Activated CD8-positive, alpha-beta memory T cell treated with anti-CD3 and anti-CD28 coated beads, Interleukin-2, amount 10 ng/mL, durations not matched to agents 7 days and 5 days (primary cell): ENCODE results near the gene TNFRSF4. TPM values are rescaled to one million over a fixed set of nuclear protein-coding genes. Genes with fewer than 3 reads are reported as not detected.

Source experiments
- ATAC-seq: fragments of 150-1000 bp; cut with Tn5 transposase; one replicate; pipeline ENCODE4 v1.10.0; 2021; ENCODE audit warnings: moderate library complexity
- CTCF ChIA-PET: fragments of 350-600 bp; sonication (Branson Sonifier 250); formaldehyde crosslinking; loops from one replicate; lab custom pipeline; 2021; ENCODE audit warnings: antibody characterized with exemption; lab: Charles Lee
- DNase-seq: peaks from one replicate; pipeline ENCODE4 v3.0.0-alpha.2; 2020
- H3K27ac Mint-ChIP-seq: one replicate; pipeline ENCODE4 v1.8.0; 2021; ENCODE audit warnings: mild to moderate bottlenecking, mixed read lengths
- H3K27me3 Mint-ChIP-seq: one replicate; pipeline ENCODE4 v1.8.0; 2021; ENCODE audit warnings: mixed read lengths
- H3K36me3 Mint-ChIP-seq: one replicate; pipeline ENCODE4 v1.8.0; 2021; ENCODE audit warnings: mild to moderate bottlenecking, mixed read lengths
- H3K4me1 Mint-ChIP-seq: one replicate; pipeline ENCODE4 v1.8.0; 2021; ENCODE audit warnings: mixed read lengths
- H3K4me3 Mint-ChIP-seq: one replicate; pipeline ENCODE4 v1.8.0; 2021; ENCODE audit warnings: mild to moderate bottlenecking, moderate library complexity, mixed read lengths
- H3K9me3 Mint-ChIP-seq: one replicate; pipeline ENCODE4 v1.8.0; 2022; ENCODE audit warnings: low read depth, mixed read lengths
- total RNA-seq, 2 experiments: library from RNA; stranded (reverse); gene quantifications; one replicate each; pipeline ENCODE4 v1.2.3, GENCODE V29; 2021

The TNFRSF4 gene
- total RNA-seq, 2 experiments from 2014 or later, result 8.1 to 72.4 TPM

DNA sequence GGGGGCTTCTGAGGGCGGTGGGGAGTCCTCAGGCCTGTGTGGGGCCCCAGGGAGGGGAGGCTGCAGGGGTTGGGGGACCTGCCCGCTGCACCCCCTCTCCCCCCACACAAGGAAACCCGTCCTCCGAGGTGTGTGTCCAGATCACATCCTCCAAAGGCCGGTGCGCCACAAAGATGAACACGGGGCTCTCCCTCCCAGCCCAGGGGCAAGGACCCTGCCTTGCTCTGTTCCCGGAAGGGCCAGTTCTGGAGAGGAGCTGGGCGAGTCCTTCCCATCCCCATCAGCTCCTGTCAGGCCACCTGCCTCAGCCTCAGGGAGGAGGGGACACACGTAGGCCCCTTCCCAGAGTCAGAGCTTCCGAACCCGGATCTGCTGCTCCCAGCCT, 42.8 kb downstream of the TNFRSF4 start:
- H3K4me3 Mint-ChIP-seq, result no peak overlapping the region
- H3K4me1 Mint-ChIP-seq, result peaks cover 24% of the 10 kb centered on the region
- no peak overlapping the region for H3K27ac Mint-ChIP-seq

DNA sequence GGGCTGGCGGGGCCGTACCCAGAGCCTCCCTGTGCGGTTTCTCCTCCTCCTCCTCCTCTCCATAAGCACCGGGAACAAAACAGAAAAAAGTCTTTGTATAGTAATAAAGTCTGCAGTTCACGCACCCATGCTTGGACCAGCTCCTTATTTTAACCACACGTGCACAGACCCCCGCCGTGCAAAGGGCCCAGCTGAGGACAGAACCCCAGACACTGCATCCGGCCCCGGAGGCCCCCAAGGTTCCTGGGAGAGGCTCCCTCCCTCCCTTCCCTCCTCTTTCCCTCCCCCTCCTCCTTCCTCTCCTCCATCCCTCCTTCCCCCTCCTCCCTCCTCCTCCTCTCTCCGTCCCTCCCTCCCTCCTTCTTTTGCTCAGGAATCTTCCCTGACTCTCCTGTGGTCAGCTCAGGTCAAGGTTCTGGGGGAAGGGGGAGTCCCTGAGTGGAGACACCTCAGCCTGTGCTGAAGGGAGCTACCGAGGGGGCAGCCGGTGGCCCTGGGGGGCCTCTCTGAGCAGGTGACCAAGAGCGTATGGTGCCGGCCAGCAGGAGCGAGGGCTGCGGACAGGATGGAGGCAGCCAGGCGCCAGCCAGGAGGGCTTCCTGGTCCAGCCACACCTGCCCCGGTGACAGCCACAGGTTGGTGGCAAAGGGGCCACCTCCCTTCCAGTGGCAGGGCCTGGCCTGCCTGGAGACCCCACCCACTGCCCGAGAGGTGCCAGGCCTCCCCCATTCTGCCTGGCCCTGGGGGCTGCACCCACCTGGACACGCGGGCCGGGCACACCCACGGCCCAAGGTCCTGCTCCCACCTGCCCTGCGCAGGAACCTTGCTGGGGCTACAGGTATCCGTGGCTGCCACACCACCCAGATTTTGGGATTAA, 43.5 kb downstream of the TNFRSF4 start:
- CTCF ChIA-PET, result interaction anchor here (1.2 kb wide), 1 partner anchor 48 kb away, joined by 5 read pairs; no protein-coding TSS in a partner anchor
- no peak overlapping the region for H3K4me3 Mint-ChIP-seq
- H3K36me3 Mint-ChIP-seq, result no peaks in the 10 kb centered on the region
- no peaks in the 10 kb centered on the region for H3K9me3 Mint-ChIP-seq
- ATAC-seq (no peak), DNase-seq (no peak)
- H3K27me3 Mint-ChIP-seq, result peaks cover 22% of the 10 kb centered on the region
- no peak overlapping the region for H3K27ac Mint-ChIP-seq
- H3K4me1 Mint-ChIP-seq, result peaks cover 24% of the 10 kb centered on the region

More for the DNA sequence above, 42.8 kb downstream of the TNFRSF4 start:
- H3K36me3 Mint-ChIP-seq, result no peaks in the 10 kb centered on the region
- ATAC-seq (no peak), DNase-seq (no peak)
- H3K27me3 Mint-ChIP-seq, result peaks cover 24% of the 10 kb centered on the region
- H3K9me3 Mint-ChIP-seq, result no peaks in the 10 kb centered on the region
- CTCF ChIA-PET, result no interaction called here

DNA sequence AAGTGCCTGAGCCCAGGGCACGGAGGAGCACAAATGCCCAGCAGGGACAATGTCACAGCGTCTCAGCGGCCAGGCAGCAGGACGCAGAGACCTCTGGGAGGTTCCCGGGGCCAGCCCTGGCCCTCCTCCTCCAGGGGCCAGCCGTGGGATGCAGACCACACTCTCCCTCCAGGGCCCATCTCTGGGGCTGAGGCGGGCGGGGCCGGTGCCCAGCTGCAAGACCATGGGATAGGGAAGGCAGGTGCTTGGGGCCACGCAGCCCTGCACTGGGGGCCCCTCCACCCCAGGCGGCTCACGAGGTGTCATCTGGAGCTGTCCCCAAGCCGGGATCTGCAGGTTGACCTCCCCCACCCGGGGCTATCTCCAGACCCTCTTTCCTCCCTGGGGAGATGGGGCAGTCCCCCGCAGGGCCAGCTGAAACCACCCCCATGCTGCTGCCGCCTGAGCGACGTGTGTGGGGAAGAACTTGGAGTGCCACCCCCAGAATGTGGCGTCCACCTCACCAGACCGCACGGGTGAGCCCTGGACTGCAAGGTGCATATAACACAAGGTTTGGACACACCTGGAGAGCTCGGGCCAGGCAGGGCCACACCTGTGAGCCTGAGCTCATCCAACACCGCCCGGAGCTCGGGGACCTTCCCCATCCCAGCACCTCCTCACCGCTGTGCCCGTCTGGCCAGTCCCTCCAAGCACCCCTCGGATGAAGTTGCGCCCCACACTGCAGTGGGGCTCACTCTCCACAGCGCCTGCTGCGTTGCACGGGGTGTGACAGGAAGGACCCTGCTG, 44.3 kb downstream of the TNFRSF4 start:
- Mint-ChIP-seq H3K4me1 (peaks cover 24% of the 10 kb centered on the region), H3K36me3 (no peaks in the 10 kb centered on the region), H3K27ac (no peak overlapping the region), H3K9me3 (no peaks in the 10 kb centered on the region), H3K4me3 (no peak overlapping the region), H3K27me3 (peaks cover 20% of the 10 kb centered on the region)
- DNase-seq (no peak), ATAC-seq (no peak)
- CTCF ChIA-PET, result interaction anchor here (1.1 to 1.2 kb wide), 3 partner anchors 11 to 47 kb away, joined by 4 to 5 read pairs (median 4); no protein-coding TSS in a partner anchor

DNA sequence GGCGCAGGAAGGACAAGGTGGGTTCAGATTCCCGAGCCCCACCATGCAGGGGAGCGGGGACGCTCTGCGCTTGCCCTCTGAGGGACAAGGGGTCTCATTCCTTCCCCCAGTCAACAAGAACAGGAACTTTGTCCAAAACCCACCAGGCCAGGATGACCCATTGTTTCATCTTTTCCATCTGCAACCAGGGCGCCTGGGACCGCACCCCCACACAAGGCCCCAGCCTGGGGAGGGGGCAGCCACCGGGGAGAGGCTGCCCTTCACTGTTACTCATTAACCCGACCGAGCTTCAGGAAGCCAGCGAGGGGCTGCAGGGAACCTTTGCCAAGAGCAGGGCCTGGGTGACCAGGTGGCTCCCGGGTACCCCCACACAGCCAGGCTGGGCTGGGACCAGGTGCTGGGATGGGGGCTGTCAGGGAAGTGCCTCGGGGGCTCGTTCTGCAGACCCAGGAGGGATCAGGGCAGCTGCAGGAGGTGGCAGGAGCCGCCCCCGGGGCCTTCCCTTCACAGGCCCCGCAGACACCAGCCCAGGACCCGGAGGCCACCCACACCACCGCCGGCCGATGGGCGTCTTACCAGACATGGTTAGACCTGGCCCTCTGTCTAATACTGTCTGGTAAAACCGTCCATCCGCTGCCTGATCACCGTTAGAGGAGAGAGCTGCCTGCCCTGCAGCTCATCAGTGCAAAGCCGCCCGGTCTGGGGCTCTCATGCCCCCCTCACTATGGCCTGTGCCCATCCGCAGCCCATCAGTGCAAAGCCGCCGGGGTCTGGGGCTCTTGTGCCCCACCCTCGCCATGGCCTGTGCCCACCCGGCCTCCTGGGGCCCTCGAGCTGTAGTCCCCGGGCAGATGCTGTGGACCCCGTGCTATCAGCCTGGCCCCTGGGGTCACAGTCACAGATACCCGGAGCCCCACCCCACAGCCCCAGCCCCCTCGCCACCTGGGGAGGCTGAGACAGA, 45.2 kb downstream of the TNFRSF4 start:
- H3K27me3 Mint-ChIP-seq, result peaks cover 20% of the 10 kb centered on the region
- H3K9me3 Mint-ChIP-seq, result no peaks in the 10 kb centered on the region
- H3K4me1 Mint-ChIP-seq, result peaks cover 20% of the 10 kb centered on the region
- no peak overlapping the region for H3K27ac Mint-ChIP-seq
- no peak for DNase-seq
- no peak overlapping the region for H3K4me3 Mint-ChIP-seq
- ATAC-seq, result no peak
- no peaks in the 10 kb centered on the region for H3K36me3 Mint-ChIP-seq
- CTCF ChIA-PET, result interaction anchor here (1.1 to 1.2 kb wide), 3 partner anchors 10 to 46 kb away, joined by 4 to 5 read pairs (median 4); no protein-coding TSS in a partner anchor

DNA sequence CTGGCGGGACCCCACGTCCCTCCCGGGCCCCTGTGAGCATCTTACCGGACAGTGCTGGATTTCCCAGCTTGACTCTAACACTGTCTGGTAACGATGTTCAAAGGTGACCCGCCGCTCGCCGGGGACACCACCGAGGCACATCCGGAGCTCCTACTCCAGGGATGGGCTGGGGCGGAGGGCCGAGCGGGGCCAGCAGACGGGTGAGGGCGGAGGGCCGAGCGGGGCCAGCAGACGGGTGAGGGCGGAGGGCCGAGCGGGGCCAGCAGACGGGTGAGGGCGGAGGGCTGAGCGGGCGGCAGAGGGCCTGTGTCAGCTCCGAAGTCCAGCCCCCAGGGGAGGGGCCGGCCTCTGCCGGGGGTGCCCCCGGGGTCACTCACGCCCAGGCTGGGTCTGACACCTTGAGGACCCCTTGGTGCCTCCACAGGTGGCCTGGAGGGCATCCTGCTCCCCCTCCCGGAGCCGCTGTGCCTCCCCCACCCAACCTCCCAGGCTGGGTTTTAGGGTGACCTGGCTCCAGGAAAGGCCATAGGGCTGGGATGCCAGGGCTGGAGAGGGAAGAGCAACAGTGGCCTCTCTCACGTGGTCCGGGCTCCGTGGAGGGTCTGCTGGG, 46.0 kb downstream of the TNFRSF4 start:
- no peaks in the 10 kb centered on the region for H3K36me3 Mint-ChIP-seq
- H3K27me3 Mint-ChIP-seq, result peaks cover 20% of the 10 kb centered on the region
- no peak overlapping the region for H3K27ac Mint-ChIP-seq
- H3K4me1 Mint-ChIP-seq, result peaks cover 15% of the 10 kb centered on the region
- ATAC-seq (no peak), DNase-seq (no peak)
- CTCF ChIA-PET, result no interaction called here
- no peaks in the 10 kb centered on the region for H3K9me3 Mint-ChIP-seq
- no peak overlapping the region for H3K4me3 Mint-ChIP-seq

DNA sequence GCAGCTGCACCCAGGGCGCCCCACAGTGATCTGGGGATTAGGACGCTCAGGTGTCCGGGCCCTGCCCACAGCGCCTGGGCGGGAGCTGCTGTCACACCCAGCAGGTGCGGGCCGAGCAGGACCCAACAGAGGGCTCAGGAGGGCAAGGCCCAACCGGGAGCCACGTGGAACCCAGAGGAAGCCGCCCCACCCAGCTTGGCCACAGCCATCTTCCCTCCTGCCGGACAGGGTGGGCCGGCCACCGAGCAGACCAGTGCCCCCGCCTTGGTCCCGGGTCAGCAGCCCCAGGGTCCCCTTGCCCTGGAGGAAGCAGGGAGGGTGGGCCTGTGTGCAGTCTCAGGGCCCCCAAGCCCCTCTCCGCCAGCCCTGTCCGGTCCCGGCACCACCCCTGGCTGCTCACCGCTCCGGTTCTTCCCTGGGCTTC, 46.5 kb downstream of the TNFRSF4 start:
- Mint-ChIP-seq H3K4me1 (peaks cover 13% of the 10 kb centered on the region), H3K4me3 (no peak overlapping the region), H3K27ac (no peak overlapping the region), H3K36me3 (no peaks in the 10 kb centered on the region), H3K27me3 (peaks cover 20% of the 10 kb centered on the region), H3K9me3 (no peaks in the 10 kb centered on the region)
- no peak for ATAC-seq
- DNase-seq, result no peak
- CTCF ChIA-PET, result no interaction called here

DNA sequence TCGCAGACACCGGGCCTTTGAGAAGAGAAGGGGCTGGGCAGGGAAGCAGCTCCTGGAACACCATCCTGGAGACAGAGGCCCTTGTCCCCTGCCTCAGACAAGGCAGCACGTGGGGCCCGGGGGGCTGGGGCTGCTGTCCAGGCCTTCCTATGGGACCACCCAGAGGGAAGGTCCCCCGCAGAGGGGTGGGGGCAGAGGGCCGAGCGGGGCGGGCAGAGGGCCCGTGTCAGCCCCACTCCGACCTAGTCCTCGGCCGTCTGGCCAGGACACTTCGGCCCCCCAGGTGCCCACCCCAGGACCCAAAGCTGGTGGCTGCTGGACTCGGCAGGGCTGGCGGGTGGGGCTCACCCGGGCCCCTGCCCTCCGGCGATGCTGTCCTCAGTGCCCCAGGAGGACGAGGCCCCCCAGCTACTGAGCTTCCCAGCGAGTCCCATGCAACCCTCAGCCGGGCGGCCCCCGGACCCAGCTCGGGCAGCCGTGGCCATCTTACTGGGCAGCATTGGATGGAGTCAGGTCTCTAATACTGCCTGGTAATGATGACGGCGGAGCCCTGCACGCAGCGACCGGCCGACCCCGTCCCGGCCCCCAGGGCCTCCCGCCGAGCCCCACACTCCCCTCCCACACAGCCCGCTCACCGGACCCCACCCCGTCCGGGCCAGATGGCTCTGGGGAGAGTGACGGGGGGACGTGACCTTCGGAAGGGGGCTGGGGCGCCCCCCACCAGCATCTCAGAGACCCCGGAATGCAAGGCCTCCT, 47.1 kb downstream of the TNFRSF4 start:
- Mint-ChIP-seq H3K4me3 (no peak overlapping the region), H3K27me3 (peaks cover 14% of the 10 kb centered on the region), H3K36me3 (no peaks in the 10 kb centered on the region), H3K4me1 (peaks cover 9% of the 10 kb centered on the region), H3K9me3 (no peaks in the 10 kb centered on the region), H3K27ac (no peak overlapping the region)
- ATAC-seq (no peak), DNase-seq (no peak)
- CTCF ChIA-PET, result no interaction called here

DNA sequence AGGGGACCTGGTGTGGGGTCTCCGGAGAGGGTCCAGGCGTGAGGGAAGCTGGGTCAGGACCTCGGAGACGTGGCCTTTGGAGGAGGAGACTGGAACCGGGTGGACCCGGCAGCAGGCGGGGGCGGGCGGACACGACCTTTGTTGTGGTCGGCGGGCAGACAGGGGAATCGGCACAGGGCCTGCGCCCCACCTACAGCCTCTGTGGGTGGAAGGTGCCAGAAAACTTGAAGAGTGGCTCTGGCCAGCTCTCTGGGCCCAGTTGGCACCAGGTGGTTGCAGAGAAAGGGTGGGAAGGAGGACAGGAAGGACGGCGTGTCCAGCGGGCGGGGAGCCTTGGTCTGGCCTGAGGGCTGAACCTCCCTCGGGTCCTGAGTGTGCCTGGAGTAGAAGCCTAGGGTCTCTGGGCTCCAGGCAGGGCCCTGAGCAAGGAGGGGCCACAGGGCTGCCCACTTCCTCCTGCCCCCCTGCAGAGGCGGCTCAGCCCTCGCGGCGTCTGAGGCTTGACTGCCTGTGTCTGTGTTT, 48.0 kb downstream of the TNFRSF4 start:
- ATAC-seq (no peak), DNase-seq (no peak)
- CTCF ChIA-PET, result no interaction called here
- H3K27ac Mint-ChIP-seq, result no peak overlapping the region
- peaks cover 14% of the 10 kb centered on the region for H3K27me3 Mint-ChIP-seq
- no peak overlapping the region for H3K4me3 Mint-ChIP-seq
- H3K36me3 Mint-ChIP-seq, result no peaks in the 10 kb centered on the region
- H3K9me3 Mint-ChIP-seq, result no peaks in the 10 kb centered on the region
- H3K4me1 Mint-ChIP-seq, result peaks cover 6% of the 10 kb centered on the region

DNA sequence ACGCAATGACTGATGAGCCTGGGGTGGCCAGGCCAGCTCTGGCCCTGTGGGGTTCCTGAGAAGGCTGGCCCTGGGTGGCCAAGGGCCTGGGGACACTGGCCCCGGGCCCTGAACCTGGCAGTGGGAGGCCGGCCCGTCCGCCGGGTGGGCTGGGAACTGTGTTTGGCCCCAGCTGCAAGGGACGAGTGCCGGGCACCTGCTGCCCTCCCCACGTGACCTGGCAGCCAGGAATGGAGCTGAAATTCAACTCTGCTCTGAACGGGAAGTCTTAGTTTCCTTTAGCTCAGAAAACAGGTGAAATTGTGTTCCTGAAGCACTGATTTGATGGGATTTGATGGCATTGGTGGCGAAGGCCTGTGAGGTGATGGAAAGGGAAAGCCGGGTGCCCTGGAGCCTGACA, 48.5 kb downstream of the TNFRSF4 start:
- H3K9me3 Mint-ChIP-seq, result no peaks in the 10 kb centered on the region
- no peaks in the 10 kb centered on the region for H3K36me3 Mint-ChIP-seq
- CTCF ChIA-PET, result interaction anchor here (0.6 kb wide), 1 partner anchor 39 kb away, joined by 3 read pairs; no protein-coding TSS in a partner anchor
- peaks cover 6% of the 10 kb centered on the region for H3K4me1 Mint-ChIP-seq
- no peak overlapping the region for H3K27ac Mint-ChIP-seq
- ATAC-seq (no peak), DNase-seq (no peak)
- H3K27me3 Mint-ChIP-seq, result peaks cover 14% of the 10 kb centered on the region
- no peak overlapping the region for H3K4me3 Mint-ChIP-seq

DNA sequence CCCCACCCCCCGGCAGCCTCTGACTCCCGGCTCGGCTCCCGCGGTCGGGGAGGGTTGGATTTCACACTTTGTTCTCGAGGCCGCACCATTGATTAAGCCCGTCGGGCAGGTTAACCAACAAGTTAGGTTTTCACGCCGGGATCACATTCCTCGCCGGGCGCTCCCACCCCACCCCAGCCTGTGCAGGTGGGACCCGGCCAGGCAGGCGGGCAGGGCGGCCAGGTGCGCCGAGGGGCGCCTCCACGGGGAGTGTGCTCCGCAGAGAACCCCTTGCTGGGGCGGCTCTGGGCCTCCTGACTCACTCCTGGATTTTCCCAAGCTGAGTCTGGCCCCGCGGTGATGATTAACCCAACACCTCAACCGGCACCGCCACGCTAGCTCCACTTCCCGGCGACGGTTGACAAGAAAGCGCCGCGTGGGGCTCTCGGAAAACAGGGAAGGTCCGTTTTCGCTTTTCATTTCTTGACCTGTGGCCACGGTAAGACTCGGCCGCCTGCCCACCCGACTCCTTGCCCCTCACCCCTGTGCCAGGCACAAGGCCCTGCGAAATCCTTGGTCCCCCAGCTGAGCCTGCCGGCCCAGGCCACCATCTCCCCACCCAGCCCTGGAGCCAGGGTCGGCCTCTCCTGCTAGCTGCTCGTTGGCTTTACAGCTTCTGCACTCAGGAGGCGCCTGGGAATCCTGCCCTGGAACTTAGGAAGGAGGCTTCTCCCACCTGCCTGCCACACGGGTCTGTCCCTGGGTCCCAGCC, 49.1 kb downstream of the TNFRSF4 start:
- CTCF ChIA-PET, result interaction anchor here (0.6 kb wide), 1 partner anchor 39 kb away, joined by 3 read pairs; no protein-coding TSS in a partner anchor

DNA sequence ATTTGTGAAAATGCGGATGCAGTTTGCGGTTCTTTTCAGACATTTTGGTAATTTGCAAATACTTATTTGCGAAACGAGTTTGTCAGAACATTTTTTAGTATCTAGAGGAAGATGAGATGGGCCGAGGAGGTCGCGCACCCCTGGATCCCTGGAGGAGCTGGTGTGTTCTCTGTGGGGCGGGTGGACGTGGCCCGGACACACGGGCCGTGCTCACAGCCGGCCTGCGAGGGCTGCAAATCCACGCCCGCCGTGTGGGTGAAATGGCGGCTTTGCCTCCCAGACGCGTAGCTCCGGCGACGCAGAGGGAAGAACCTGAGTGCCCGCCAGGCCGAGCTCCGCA, 49.6 kb downstream of the TNFRSF4 start:
- Mint-ChIP-seq H3K36me3 (no peaks in the 10 kb centered on the region), H3K4me3 (no peak overlapping the region), H3K27me3 (peaks cover 9% of the 10 kb centered on the region), H3K9me3 (no peaks in the 10 kb centered on the region), H3K4me1 (no peaks in the 10 kb centered on the region), H3K27ac (no peak overlapping the region)
- ATAC-seq (no peak), DNase-seq (no peak)
- CTCF ChIA-PET, result no interaction called here

More for the DNA sequence above, 49.1 kb downstream of the TNFRSF4 start:
- peaks cover 10% of the 10 kb centered on the region for H3K27me3 Mint-ChIP-seq
- peaks cover 2% of the 10 kb centered on the region for H3K4me1 Mint-ChIP-seq
- H3K36me3 Mint-ChIP-seq, result no peaks in the 10 kb centered on the region
- no peak for DNase-seq
- no peak overlapping the region for H3K4me3 Mint-ChIP-seq
- no peak overlapping the region for H3K27ac Mint-ChIP-seq
- no peaks in the 10 kb centered on the region for H3K9me3 Mint-ChIP-seq
- no peak for ATAC-seq
